Measurements from ENCODE around the gene HNRNPUL1.
A peak's percentile ranks its signal among the peaks of the same experiment; 100 is the strongest.

The HNRNPUL1 gene

GRCh38 chr19:41309180-41310032, 45.2 kb downstream of the HNRNPUL1 start:
- H3K4me3 ChIP-seq (ENCODE audit: low read depth, low read length), result peak overlapping the region; percentile 80
- no peak for TF ChIP-seq CTCF (IDR thresholded peaks at IDR 0.05; ENCODE audit: insufficient read depth, low read depth, low read length, missing control alignments)
- DNase-seq (ENCODE audit: low read depth), result peak; percentile 43

GRCh38 chr19:41310033-41310831, 46.1 kb downstream of the HNRNPUL1 start, which contains the start of gene CCDC97:
Gene CCDC97 (plus strand): TSS chr19:41310172. CDS start chr19:41310311, 139 bp downstream.
- H3K4me3 ChIP-seq (ENCODE audit: low read depth, low read length), result peak within 1 kb of the TSS; percentile 80
- TF ChIP-seq CTCF (IDR thresholded peaks at IDR 0.05; ENCODE audit: insufficient read depth, low read depth, low read length, missing control alignments), result no peak
- DNase-seq (ENCODE audit: low read depth), result peak; percentile 95

- no peak for DNase-seq (ENCODE audit: low read depth)
- H3K4me3 ChIP-seq (ENCODE audit: low read depth, low read length), result peak overlapping the region; percentile 80
- no peak for TF ChIP-seq CTCF (IDR thresholded peaks at IDR 0.05; ENCODE audit: insufficient read depth, low read depth, low read length, missing control alignments)
Observed at GRCh38 chr19:41311072-41311471, 46.9 kb downstream of the HNRNPUL1 start.

GRCh38 chr19:41311613-41312012, 47.4 kb downstream of the HNRNPUL1 start:
- 0 out of 2 replicates have a peak overlapping the region, but pooled peaks have one; percentile 80 for H3K4me3 ChIP-seq (ENCODE audit: low read depth, low read length)
- TF ChIP-seq CTCF (IDR thresholded peaks at IDR 0.05; ENCODE audit: insufficient read depth, low read depth, low read length, missing control alignments), result no peak
- no peak for DNase-seq (ENCODE audit: low read depth)

GRCh38 chr19:41316306-41316920, 52.2 kb downstream of the HNRNPUL1 start:
- H3K4me3 ChIP-seq (ENCODE audit: low read depth, low read length), result no peak overlapping the region
- no peak for TF ChIP-seq CTCF (IDR thresholded peaks at IDR 0.05; ENCODE audit: insufficient read depth, low read depth, low read length, missing control alignments)
- DNase-seq (ENCODE audit: low read depth), result no peak

GRCh38 chr19:41318696-41319499, 54.7 kb downstream of the HNRNPUL1 start:
- no peak for DNase-seq (ENCODE audit: low read depth)
- no peak overlapping the region for H3K4me3 ChIP-seq (ENCODE audit: low read depth, low read length)
- TF ChIP-seq CTCF (IDR thresholded peaks at IDR 0.05; ENCODE audit: insufficient read depth, low read depth, low read length, missing control alignments), result no peak
